GM19397 (cell line): ENCODE data around the gene NAT14.
"Not testable (repeated sequence)": the region's sequence is repeated elsewhere in the genome, so short reads cannot be mapped to it uniquely, and the experiment has no call there.

Experiments
- ATAC-seq: cut with Tn5 transposase; IDR thresholded peaks from one replicate; pipeline ENCODE4 v1.9.1; 2021; ENCODE audit warnings: mild to moderate bottlenecking, moderate library complexity; ENCODE audit not compliant: unreplicated experiment

The NAT14 gene, protein sequence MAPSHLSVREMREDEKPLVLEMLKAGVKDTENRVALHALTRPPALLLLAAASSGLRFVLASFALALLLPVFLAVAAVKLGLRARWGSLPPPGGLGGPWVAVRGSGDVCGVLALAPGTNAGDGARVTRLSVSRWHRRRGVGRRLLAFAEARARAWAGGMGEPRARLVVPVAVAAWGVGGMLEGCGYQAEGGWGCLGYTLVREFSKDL

DNA sequence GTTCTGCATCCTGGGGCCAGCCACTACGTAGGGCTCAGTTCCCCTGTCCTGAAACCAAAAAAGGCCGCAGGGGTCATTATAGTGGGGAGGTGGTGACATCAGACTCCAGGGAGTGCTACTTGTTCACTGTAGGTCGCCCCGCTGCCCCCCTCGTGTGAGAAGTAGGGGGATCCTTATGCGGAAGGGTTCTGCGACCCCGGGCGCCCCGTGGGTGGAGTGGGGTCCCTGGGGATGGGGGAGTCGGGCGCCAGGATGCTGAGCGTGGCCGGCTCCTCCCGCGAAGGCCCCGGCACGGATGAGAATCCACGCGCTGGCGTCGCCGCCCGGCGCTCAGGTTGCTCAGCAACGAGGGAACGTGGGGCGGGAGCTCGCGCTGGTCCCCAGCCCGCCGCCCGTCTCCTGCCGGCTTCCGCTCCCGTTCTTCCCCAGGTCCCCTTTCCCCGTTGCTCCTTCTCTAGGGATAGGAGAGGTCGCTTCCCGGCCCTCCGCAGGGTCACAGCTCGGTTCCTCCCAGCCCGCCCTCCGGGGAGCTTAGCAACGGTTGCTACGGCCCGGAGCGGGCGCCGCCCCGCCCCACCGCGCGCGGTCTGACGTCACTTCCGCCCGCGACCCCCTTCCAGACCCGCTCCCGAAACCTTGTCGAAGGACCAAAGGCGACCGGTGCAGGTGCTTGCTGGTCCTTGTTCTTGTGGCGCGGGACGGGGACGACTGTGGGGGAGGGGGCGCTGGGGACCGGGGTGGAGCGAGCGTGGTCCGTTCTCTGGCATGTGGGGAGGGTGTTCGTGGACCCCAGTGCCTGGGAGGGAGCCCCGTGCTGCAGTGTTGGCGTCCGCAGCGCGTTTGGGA, at the start of gene NAT14:
NAT14 (plus strand) TSS at position 596 of the 846 bp plus-strand sequence. CDS start 521 bp downstream, outside the sequence.
- peak; percentile 58 for ATAC-seq

DNA sequence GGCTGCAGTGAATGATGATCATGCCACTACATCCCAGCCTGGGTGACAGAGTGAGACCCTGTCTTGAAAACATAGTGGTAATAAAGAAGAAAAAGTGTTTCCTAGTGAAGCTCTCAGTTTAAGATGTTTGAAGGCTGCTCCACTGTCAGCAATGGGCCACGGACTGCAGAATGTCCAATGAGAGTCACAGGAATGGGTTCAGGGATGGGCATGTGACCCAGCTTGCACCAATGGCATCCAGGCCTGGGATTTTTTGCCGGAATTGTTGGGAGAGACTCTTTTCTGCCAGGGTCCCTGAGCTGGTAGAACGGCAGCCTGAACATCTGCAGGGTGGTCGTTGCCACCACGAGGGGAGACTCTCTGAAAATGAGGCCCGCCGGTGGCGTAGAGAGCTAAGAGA, 48.1 kb upstream of the NAT14 start:
- no peak for ATAC-seq

DNA sequence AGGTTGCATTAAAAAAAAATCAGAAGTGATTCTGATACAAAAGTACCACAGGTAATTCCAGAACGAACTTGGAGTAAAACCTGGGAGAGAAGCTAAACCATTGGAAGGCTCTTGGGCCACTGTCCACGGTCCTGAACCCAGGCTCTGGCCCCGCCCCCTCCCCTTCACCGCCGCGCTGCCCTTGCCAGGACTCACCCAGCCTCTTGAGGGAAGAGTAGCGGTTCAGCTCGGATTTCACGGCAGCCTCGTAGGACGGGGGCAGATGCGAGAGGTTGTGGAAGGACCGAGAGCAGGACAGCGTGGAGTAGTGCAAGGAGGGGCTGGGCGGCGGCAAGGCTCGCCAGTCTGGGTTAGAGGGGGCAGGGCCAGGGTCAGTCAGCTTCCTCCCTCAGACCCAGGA, 47.6 kb upstream of the NAT14 start:
- no peak for ATAC-seq

DNA sequence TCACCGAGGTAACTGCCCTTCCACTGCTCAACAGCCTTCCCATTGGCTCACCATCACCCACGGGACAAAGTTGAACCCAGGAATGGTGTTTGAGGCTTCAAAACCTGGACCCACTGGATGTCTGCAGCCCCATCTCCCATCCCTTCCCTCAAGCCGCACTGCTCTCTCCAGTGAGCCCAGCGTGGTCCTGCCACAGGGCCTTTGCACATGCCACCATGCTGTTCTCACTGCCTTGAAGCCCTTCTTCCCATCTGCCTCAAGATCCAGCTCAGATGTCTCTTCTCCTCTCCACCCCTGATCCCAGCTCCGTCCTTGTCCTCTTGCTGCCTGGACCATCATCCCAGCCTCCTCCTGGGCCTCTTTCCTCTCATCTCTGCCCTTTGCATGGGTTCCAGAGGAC, 45.9 kb upstream of the NAT14 start:
- no peak for ATAC-seq

DNA sequence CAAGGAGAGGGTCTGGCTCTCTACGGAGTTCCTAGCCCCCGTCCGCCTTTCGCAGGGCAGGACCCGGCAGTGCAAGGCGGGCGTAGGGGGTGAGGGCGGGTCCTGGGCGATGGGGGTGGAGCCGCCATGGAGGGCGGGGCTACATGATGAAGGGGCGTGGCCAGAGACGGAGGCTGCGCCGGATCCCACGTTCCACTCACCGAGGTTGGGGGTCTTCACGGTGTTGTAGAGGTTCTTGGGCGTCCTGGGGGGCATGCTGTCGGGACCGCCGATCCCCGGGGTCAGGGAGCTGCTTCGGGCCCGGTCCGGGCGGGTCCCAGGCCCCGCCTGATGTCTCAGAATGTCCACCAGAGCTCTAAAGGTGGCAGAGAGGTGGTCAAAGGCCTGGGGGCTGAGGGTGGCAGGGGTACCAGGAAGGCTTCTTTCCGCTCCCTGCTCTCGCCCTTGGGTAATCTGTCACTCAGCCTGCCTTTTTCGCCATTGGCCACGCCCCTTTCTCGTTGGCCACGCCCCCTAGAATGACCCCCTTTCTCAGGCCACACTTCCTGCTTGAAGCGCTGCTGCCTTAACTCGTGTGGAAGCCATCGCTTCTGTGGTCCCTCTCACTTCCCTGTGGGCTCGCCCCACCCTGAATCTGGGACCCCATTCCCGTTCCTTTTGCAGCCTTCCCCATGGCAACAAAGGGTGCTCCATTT, 44.4 kb upstream of the NAT14 start:
- ATAC-seq, result no peak

DNA sequence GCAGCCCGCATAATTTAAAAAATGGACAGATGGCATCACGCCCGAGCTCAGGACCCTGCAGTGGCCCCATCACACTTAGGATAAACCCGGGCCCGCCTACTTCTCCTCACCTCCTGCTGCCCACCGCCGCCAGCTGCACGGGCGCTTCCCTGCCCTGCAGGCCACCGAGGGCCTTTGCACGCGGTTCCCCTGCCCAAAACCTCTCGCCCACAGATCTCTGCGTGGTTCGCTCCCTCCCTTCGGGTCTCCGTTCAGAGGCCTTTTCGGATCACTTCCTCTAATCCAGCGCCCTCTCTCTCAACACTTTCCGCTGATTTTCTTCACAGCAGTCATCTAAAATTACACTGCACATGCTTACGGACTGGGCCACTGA, 43.7 kb upstream of the NAT14 start:
- ATAC-seq, result no peak

DNA sequence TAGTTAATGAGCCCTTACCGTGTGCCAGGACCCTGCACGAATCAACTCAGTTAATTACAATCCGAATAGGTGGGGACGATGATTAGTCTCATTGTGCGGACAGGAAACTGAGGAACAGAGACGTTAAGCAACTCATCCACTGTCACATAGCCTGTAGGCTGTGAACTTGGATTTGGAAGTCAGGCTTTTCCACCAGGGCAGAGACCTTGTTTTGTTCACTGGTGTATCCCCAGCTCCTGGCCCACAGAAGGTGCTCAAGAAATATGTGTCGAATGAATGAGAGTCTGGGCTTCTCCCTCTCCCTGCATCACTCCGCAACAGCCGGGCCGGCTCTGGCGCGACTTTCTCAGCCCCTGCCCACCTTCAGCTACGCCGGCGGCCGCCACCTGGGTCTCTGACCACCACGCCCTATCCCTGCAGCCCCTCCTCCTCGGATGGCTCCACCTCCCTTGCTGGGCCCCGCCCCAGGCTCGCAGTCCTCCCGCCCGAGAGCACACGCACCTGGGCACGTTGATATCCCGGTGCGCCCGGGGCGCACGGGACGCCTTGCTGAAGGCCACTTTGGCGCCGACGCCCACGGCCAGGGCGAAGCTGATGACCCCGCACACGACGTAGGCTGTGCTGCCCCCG, 43.2 kb upstream of the NAT14 start:
- ATAC-seq, result no peak

DNA sequence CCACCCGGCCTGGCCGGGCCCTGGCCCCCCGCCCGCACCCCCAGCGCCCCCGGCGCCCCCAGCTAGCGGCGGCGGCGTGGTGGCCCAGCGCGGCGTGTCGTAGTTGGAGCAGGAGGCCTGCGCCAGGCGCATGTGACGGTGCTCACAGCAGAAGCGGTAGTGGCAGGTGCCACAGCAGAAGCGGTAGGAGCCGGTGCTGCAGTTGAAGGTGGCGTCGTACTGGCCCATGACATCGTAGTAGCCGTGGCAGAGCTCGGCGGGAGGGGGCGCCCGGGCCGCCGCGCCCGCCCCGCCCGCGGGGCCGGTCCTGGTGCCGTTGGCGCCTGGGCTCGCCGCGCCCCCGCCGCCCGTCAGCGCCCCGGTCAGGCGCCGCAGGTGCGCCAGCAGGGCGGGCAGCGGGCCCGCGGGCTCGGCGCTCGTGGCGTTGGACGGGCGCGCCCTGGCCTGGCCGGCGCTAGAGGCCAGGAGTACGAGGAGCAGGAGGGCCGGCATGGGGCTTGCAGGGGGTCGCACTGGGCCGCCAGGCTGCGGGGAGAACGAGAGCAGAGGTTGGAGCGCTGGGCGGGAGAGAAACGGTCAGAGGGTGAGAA, 42.5 kb upstream of the NAT14 start:
- no peak for ATAC-seq

DNA sequence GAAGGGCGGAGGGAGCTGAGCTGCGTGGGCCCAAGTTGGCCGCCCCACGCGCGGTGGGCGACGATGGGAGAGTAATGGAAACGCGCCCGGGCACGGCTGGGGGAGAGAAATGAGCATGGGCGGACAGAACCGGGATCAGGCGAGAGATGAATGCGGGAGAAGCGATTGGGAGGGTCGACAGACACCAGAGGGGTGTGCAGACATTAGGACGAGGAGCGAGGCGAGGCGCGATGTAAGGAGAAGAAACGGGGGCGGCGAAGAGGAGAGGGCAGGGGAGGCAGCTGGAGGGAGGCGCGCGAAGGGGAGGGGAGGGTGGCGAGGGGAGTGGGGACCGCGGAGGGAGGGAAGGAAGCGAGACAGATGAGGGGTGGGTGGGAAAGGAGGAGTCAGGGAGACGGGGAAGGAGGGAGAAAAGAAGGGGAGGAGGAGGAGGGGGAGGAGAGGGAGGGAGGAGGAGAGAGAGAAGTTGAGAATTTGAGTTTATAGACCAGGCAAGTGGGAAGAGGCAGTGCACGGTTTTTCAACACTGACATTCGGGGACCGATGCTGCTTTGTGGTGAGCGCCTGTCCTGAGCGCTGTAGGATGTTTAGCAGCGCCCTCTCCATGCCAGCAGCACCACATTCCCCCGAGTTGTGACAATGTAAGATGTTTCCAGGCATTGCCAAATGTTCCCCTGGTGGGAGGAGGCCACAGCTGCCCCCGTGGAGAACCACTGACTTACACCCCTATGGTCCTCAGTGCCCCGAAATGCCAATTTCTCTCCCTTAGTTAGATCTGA, 41.8 kb upstream of the NAT14 start, which contains the start of gene SHISA7:
SHISA7 (minus strand) TSS at position 256 of the 779 bp plus-strand sequence. CDS start 437 bp downstream, outside the sequence.
- ATAC-seq, result no peak

DNA sequence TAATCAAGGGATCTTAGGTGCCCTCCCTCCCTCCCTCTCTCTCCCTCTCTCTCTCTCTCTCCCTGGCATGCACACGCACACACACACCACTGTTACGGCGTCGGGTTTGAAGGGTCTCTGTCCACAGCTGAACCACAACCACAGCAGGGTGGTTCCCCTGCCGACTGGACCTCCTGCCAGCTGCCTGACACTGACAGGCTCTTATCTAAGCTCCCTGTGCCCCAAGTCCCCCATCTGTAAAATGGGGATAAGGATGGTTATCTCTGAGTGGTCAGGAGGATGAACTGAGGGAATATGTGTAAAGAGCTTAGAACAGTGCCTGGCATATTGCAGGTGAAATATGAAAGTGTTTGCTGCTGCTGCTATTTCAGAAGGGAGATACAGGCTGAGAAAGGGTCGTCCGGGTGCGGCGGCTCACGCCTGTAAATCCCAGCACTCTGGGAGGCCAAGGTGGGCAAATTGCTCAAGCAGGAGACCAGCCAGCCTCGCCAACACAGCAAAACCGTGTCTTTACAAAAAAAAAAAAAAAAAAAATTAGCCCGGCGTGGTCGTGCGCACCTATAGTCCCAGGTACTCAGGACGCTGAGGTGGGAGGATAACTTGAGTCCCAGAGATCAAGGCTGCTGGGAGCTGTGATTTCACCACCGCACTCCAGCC, 41.0 kb upstream of the NAT14 start:
- ATAC-seq, result no peak

DNA sequence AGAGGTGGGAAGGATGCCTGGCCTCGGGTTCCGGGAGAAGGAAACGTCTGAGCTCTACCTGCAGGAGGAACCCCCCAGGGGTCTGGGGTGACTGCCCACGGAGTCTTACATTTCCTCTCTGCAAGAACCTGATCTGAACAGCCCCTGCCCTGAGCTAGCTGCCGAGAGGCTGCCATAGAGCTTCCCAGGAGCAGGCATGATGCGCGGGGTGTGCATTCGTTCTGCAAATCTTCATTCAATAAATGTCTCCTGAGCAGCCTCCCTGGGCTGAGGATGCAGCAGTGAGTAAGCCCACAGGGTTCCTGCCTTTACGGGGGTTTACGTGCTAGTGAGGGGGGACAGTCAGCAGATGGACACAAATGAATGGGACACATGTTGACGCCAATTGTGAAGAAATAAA, 40.3 kb upstream of the NAT14 start:
- no peak for ATAC-seq

DNA sequence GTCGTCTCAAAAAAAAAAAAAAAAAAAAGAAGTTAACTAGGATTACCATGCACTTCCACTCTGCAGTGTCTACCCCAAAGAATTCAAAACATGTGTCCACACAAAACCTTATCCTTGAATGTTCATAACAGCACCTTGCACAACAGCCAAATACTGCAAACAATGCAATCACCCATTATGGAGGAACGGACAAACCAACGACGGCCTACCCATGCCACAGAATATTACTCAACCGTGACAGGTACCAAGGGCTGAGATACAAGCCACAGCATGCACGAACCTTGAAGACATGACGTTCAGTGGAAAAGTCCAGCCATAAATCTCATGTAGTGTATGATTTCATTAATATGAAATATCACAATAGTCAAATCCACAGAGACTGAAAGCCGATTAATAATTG, 38.9 kb upstream of the NAT14 start:
- no peak for ATAC-seq

DNA sequence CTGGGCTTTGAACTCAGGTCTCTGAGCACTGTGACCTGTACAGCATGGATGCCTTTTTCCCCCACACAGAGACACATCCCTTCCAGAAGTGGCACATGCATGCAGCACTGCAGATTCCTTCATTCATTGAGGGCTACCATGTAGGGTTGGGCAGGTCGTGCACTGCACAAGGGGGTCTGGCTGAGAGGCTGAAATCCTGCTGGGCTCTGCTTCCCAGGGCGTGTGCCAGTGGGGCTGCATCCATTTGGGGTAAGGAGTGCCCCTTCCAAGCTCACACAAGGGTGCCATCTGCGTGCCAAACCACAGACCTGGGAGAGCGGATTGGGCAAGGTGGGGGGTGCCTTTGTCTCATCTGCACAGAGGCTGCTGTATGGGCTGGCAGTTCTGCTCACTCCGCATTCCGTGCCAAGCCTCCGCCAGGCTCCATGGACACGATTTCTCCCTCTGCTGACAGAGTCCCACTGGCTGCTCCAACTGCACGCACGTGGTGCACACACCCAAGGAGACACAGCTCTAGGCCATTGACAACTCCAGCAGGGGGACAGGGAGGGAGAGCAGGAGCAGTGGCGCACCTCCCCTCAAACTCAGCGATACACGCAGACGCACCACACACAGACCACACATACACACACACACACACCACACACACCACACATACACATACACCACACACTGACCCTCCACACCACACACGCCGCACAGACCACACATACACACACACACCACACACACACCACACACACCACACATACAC, 37.4 kb upstream of the NAT14 start:
- no peak for ATAC-seq

DNA sequence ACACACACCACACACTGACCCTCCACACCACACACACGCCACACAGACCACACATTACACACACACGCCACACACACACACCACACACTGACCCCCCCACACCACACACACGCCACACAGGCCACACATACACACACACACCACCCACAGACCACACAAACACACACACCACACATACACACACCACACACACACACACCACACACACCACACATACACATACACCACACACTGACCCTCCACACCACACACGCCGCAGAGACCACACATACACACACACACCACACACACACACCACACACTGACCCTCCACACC, 36.9 kb upstream of the NAT14 start:
- not testable (repeated sequence) for ATAC-seq

DNA sequence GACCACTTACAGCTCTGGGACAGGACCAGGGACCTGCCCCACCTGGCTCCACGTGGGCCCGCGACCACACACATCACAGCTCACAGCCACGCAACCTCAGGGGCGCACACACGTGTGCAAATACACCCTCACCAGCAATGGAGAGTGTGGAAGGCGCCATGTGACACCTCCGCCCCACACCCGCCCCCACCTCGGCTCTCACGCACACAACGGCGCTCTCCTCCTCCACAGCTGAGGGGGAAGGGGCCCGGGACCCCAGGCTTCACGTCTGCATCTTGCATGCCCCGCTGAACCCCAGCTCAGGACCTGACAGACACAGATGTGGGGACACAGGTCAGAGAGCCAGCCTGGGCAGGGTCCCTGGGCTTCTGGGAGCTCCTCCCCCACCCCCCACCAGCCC, 35.5 kb upstream of the NAT14 start:
- no peak for ATAC-seq

DNA sequence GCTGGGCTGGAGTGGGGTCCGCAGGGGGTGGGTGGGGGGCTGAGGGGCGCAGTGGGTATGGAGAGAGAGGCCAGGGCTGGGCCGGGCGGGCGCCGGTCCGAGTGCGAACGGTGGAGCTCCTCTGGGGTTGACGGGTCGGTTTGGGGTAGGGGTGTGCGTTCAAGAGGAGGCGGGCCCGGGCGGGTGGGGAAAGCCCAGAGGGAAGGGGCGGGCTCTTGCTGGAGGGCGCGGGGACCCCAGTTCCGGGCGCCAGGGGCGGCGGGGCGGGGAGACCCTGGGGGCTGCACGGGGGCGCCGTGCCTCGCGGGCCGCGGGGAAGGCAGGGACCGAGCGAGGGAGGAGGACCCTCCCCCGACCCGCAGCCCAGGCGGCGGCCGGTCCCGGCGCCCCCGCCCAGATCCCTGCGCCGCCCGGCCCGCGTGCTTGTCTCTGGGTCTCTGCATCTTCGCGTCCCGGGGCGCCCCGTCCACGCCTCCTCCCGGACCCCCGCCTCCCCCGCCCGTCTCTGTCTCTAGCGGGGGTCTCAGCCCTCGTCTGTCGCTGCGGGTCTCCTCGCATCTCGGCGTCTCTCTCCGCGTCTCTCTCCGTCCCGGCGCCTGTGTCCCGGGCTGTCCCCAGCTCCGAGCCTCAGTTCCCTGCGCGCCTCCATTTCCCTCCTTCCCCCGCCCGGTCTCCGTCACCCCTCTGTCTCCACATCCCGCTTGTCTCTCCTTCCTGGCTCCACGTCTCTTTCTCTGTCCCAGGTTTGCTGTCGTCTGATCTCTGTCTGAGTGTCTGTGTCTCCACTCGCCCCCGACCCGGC, 33.6 kb upstream of the NAT14 start:
- ATAC-seq, result no peak

DNA sequence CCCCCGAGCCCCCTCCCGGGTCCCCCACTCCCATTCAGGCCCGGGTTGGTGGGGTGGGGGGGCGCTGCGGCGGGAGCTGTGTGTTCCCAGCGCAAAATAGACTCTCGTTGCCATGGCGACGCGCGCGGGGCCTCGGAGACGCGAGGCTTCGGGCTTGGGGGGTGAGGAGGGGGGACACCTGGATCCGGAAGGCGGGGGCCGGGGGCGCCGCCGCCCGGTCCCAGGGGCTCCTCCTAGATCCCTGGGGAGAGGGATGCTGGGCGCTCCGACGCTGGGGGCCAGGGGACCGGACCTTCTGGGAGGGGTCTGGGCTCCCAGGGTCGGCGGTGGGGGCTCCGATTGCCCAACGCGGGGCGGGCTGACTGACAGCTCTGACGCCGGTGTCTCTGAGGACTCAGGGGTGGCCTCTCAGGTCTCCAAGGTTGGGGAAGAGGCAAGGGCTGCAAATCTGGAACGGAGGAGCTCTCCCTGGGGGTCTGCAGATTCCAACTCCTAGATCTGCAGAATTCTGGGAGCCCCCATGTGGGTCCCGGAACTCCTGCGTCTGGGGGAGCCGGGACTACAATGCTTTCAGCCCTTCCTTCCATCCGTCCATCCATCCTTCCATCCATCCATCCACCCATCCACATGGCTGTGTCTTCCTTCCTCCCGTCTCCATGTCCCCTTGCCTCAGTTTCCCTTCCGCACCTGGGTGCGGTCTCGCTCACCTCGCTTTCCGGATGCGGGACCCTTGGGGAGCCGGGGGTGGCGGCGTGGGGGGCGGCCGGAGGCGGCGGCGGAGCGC, 32.8 kb upstream of the NAT14 start:
- no peak for ATAC-seq
